ENCODE measurements around the gene KIF26A. TPM values are rescaled to one million over a fixed set of nuclear protein-coding genes. Genes with fewer than 3 reads are reported as not detected.

The KIF26A gene
- total and polyA plus RNA-seq, 2 experiments from 2014 or later: 5.6 to 103 TPM

DNA sequence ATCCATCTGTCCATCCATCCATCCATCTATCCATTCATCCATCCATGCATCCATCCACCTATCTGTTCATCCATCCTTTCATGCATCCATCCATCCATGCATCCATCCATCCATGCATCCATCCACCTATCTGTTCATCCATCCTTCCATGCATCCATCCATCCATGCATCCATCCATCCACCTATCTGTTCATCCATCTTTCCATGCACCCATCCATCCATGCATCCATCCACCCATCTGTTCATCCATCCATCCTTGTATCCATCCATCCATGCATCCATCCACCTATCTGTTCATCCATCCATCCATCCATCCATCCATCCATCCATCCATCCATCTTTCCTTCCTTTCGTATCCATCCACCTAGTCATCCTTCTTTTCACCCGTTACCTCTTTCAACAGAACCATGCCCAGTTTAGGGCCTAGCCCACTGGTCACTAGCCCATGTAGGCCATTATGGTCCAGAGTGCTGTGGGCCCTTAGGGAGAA, 66.3 kb downstream of the KIF26A start (continued):
- TF ChIP-seq, protein P1, sequence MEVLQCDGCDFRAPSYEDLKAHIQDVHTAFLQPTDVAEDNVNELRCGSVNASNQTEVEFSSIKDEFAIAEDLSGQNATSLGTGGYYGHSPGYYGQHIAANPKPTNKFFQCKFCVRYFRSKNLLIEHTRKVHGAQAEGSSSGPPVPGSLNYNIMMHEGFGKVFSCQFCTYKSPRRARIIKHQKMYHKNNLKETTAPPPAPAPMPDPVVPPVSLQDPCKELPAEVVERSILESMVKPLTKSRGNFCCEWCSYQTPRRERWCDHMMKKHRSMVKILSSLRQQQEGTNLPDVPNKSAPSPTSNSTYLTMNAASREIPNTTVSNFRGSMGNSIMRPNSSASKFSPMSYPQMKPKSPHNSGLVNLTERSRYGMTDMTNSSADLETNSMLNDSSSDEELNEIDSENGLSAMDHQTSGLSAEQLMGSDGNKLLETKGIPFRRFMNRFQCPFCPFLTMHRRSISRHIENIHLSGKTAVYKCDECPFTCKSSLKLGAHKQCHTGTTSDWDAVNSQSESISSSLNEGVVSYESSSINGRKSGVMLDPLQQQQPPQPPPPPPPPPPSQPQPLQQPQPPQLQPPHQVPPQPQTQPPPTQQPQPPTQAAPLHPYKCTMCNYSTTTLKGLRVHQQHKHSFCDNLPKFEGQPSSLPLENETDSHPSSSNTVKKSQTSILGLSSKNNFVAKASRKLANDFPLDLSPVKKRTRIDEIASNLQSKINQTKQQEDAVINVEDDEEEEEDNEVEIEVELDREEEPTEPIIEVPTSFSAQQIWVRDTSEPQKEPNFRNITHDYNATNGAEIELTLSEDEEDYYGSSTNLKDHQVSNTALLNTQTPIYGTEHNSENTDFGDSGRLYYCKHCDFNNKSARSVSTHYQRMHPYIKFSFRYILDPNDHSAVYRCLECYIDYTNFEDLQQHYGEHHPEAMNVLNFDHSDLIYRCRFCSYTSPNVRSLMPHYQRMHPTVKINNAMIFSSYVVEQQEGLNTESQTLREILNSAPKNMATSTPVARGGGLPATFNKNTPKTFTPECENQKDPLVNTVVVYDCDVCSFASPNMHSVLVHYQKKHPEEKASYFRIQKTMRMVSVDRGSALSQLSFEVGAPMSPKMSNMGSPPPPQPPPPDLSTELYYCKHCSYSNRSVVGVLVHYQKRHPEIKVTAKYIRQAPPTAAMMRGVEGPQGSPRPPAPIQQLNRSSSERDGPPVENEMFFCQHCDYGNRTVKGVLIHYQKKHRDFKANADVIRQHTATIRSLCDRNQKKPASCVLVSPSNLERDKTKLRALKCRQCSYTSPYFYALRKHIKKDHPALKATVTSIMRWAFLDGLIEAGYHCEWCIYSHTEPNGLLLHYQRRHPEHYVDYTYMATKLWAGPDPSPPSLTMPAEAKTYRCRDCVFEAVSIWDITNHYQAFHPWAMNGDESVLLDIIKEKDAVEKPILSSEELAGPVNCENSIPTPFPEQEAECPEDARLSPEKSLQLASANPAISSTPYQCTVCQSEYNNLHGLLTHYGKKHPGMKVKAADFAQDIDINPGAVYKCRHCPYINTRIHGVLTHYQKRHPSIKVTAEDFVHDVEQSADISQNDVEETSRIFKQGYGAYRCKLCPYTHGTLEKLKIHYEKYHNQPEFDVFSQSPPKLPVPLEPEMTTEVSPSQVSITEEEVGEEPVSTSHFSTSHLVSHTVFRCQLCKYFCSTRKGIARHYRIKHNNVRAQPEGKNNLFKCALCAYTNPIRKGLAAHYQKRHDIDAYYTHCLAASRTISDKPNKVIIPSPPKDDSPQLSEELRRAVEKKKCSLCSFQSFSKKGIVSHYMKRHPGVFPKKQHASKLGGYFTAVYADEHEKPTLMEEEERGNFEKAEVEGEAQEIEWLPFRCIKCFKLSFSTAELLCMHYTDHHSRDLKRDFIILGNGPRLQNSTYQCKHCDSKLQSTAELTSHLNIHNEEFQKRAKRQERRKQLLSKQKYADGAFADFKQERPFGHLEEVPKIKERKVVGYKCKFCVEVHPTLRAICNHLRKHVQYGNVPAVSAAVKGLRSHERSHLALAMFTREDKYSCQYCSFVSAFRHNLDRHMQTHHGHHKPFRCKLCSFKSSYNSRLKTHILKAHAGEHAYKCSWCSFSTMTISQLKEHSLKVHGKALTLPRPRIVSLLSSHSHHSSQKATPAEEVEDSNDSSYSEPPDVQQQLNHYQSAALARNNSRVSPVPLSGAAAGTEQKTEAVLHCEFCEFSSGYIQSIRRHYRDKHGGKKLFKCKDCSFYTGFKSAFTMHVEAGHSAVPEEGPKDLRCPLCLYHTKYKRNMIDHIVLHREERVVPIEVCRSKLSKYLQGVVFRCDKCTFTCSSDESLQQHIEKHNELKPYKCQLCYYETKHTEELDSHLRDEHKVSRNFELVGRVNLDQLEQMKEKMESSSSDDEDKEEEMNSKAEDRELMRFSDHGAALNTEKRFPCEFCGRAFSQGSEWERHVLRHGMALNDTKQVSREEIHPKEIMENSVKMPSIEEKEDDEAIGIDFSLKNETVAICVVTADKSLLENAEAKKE (CRISPR knock-in tag; IDR thresholded peaks at IDR 0.05): no peak
- TF ChIP-seq STAT1 (IDR thresholded peaks at IDR 0.05; ENCODE audit: unreplicated experiment) (no peak), EZH2phosphoT487 (IDR thresholded peaks at IDR 0.05; ENCODE audit: unreplicated experiment) (no peak), ZNF114 (CRISPR knock-in tag; IDR thresholded peaks at IDR 0.05) (no peak), EZH2 (IDR thresholded peaks at IDR 0.05; ENCODE audit: low read depth, unreplicated experiment) (no peak)

DNA sequence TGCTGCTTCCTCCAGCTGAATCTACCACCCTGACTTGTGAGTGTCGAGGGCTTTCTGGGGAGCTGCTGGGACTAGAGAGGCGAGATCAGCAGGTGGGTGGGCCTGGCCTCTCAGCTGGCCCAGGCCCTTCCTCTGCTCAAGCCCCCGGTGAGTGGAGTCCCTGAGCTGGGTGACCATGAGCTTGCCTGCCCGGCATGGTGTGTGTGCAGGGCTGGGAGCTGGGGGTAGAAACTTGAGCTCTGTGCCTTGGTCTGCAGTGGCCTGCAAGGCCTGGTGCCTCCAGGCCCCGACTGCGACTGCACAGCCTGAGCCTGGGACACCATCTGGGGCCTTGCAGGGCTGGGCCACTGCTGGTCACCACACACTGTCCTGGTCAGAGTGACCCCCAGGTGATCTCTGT, 67.4 kb downstream of the KIF26A start:
- Histone ChIP-seq H3K4me3 (no peak overlapping the region), H3K36me3 (ENCODE audit: insufficient read depth) (no peaks in the 10 kb centered on the region), H3K4me2 (no peak overlapping the region), H3K4me1 (ENCODE audit: insufficient read depth) (no peaks in the 10 kb centered on the region), H3K79me2 (replicated peaks; ENCODE audit: insufficient read depth) (no peaks in the 10 kb centered on the region), H2AFZ (no peak overlapping the region), H4K20me1 (replicated peaks; ENCODE audit: insufficient read depth) (no peaks in the 10 kb centered on the region), H3K9me2 (ENCODE audit: insufficient read depth) (no peaks in the 10 kb centered on the region), H3K27me3 (ENCODE audit: insufficient read depth) (no peaks in the 10 kb centered on the region), H3K27ac (ENCODE audit: low read depth) (no peak overlapping the region), H3F3A (replicated peaks; ENCODE audit: low read depth) (no peaks in the 10 kb centered on the region)
- no peak for ATAC-seq
- no peak overlapping the region for H3K27ac Mint-ChIP-seq
- H3K4me3 Mint-ChIP-seq: no peak overlapping the region
- no peaks in the 10 kb centered on the region for H3K36me3 Mint-ChIP-seq (ENCODE audit: low read depth)
- H3K9me3 Mint-ChIP-seq: no peaks in the 10 kb centered on the region
- no peaks in the 10 kb centered on the region for H3K4me1 Mint-ChIP-seq
- DNase-seq (ENCODE audit: low spot score): no peak
- H3K27me3 Mint-ChIP-seq (ENCODE audit: insufficient read depth, low read depth, poor library complexity): peaks cover 5% of the 10 kb centered on the region
- TF ChIP-seq, protein P2, sequence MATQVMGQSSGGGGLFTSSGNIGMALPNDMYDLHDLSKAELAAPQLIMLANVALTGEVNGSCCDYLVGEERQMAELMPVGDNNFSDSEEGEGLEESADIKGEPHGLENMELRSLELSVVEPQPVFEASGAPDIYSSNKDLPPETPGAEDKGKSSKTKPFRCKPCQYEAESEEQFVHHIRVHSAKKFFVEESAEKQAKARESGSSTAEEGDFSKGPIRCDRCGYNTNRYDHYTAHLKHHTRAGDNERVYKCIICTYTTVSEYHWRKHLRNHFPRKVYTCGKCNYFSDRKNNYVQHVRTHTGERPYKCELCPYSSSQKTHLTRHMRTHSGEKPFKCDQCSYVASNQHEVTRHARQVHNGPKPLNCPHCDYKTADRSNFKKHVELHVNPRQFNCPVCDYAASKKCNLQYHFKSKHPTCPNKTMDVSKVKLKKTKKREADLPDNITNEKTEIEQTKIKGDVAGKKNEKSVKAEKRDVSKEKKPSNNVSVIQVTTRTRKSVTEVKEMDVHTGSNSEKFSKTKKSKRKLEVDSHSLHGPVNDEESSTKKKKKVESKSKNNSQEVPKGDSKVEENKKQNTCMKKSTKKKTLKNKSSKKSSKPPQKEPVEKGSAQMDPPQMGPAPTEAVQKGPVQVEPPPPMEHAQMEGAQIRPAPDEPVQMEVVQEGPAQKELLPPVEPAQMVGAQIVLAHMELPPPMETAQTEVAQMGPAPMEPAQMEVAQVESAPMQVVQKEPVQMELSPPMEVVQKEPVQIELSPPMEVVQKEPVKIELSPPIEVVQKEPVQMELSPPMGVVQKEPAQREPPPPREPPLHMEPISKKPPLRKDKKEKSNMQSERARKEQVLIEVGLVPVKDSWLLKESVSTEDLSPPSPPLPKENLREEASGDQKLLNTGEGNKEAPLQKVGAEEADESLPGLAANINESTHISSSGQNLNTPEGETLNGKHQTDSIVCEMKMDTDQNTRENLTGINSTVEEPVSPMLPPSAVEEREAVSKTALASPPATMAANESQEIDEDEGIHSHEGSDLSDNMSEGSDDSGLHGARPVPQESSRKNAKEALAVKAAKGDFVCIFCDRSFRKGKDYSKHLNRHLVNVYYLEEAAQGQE (IDR thresholded peaks at IDR 0.05; ENCODE audit: unreplicated experiment): no peak
- TF ChIP-seq STAT1 (IDR thresholded peaks at IDR 0.05; ENCODE audit: unreplicated experiment) (no peak), POLR2AphosphoS5 (IDR thresholded peaks at IDR 0.05; ENCODE audit: low read depth) (no peak), ZNF114 (CRISPR knock-in tag; IDR thresholded peaks at IDR 0.05) (no peak), NANOG (IDR thresholded peaks at IDR 0.05; ENCODE audit: borderline replicate concordance) (no peak), ZNF331 (CRISPR knock-in tag; IDR thresholded peaks at IDR 0.05; ENCODE audit: low read depth) (no peak), EZH2 (IDR thresholded peaks at IDR 0.05; ENCODE audit: low read depth, unreplicated experiment) (no peak), JUNB (IDR thresholded peaks at IDR 0.05; ENCODE audit: unreplicated experiment) (no peak), CREB1 (CRISPR knock-in tag; IDR thresholded peaks at IDR 0.05; ENCODE audit: low read depth) (no peak)
- TF ChIP-seq, protein P3, sequence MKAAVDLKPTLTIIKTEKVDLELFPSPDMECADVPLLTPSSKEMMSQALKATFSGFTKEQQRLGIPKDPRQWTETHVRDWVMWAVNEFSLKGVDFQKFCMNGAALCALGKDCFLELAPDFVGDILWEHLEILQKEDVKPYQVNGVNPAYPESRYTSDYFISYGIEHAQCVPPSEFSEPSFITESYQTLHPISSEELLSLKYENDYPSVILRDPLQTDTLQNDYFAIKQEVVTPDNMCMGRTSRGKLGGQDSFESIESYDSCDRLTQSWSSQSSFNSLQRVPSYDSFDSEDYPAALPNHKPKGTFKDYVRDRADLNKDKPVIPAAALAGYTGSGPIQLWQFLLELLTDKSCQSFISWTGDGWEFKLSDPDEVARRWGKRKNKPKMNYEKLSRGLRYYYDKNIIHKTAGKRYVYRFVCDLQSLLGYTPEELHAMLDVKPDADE (IDR thresholded peaks at IDR 0.05): no peak
- TF ChIP-seq, protein P4, sequence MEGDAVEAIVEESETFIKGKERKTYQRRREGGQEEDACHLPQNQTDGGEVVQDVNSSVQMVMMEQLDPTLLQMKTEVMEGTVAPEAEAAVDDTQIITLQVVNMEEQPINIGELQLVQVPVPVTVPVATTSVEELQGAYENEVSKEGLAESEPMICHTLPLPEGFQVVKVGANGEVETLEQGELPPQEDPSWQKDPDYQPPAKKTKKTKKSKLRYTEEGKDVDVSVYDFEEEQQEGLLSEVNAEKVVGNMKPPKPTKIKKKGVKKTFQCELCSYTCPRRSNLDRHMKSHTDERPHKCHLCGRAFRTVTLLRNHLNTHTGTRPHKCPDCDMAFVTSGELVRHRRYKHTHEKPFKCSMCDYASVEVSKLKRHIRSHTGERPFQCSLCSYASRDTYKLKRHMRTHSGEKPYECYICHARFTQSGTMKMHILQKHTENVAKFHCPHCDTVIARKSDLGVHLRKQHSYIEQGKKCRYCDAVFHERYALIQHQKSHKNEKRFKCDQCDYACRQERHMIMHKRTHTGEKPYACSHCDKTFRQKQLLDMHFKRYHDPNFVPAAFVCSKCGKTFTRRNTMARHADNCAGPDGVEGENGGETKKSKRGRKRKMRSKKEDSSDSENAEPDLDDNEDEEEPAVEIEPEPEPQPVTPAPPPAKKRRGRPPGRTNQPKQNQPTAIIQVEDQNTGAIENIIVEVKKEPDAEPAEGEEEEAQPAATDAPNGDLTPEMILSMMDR (conservative IDR thresholded peaks at IDR 0.05; ENCODE audit: low read depth in 2 of 2): no peak
